ENCODE measurements around the gene XXYLT1. TPM values are rescaled to one million over a fixed set of nuclear protein-coding genes. Genes with fewer than 3 reads are reported as not detected.

XXYLT1 gene
- total and polyA plus RNA-seq, 2 of the 4 experiments (the other 2 are of a cell fraction): 14.7 to 18.1 TPM

DNA sequence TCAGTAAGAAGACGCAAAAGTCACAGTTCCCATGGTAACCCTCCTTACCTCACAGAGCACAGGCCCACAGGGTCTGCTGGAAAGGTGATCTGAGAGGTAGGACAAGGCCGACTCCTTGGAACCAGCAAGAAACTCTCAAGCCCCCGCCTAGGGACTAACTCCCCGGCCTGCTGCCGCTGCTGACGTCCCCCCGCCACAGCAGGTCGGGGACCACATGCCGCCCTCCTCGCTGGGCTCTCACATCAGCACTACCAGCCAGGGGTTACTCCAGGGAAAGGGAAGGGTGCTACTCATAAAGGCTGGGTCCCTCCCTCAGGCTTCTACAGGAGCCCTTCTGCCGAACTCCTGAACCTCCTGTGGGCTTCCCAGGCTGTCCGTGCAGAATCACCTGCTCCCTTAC lies 94.2 kb downstream of the XXYLT1 start:
- no peak overlapping the region for H3K56ac ChIP-seq (ENCODE audit: extremely low read depth, insufficient read depth, low read length)
- no peak overlapping the region for H3K23ac ChIP-seq (ENCODE audit: low read depth, low read length)
- peaks cover 6% of the 10 kb centered on the region; the same call in 1 of the 2 replicates for H3K36me3 ChIP-seq (ENCODE audit: control insufficient read depth, insufficient read depth, low read length)
- CTCF ChIA-PET: no interaction called here
- peaks cover 19 to 38% of the 10 kb centered on the region in 2 experiments; a peak in 3 of 4 replicates for H3K79me1 ChIP-seq (ENCODE audit: low read depth in 1 of 2, low read length in 2 of 2)
- peaks cover 9% of the 10 kb centered on the region for H3K4me1 ChIP-seq (ENCODE audit: control insufficient read depth, insufficient read depth, low read length)
- no peak overlapping the region for H2AFZ ChIP-seq (replicated peaks; ENCODE audit: low read length, poor library complexity)
- DNase-seq: no peak
- no peak overlapping the region for H3K9ac ChIP-seq (ENCODE audit: low read depth, low read length)
- TF ChIP-seq MXI1 (IDR thresholded peaks at IDR 0.05; ENCODE audit: borderline replicate concordance, low read depth, low read length): no peak
- TF ChIP-seq, protein P1, sequence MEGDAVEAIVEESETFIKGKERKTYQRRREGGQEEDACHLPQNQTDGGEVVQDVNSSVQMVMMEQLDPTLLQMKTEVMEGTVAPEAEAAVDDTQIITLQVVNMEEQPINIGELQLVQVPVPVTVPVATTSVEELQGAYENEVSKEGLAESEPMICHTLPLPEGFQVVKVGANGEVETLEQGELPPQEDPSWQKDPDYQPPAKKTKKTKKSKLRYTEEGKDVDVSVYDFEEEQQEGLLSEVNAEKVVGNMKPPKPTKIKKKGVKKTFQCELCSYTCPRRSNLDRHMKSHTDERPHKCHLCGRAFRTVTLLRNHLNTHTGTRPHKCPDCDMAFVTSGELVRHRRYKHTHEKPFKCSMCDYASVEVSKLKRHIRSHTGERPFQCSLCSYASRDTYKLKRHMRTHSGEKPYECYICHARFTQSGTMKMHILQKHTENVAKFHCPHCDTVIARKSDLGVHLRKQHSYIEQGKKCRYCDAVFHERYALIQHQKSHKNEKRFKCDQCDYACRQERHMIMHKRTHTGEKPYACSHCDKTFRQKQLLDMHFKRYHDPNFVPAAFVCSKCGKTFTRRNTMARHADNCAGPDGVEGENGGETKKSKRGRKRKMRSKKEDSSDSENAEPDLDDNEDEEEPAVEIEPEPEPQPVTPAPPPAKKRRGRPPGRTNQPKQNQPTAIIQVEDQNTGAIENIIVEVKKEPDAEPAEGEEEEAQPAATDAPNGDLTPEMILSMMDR (conservative IDR thresholded peaks at IDR 0.05; ENCODE audit: low read depth, low read length): no peak
- TF ChIP-seq MAZ (IDR thresholded peaks at IDR 0.05; ENCODE audit: borderline replicate concordance, low read depth, low read length): no peak
- no peak for TF ChIP-seq USF2 (IDR thresholded peaks at IDR 0.05; ENCODE audit: low read depth, low read length)
- no peak for TF ChIP-seq CEBPB (IDR thresholded peaks at IDR 0.05; ENCODE audit: low read depth, low read length)
- no peak for TF ChIP-seq NFE2L2 (IDR thresholded peaks at IDR 0.05; ENCODE audit: low read depth, low read length)
- TF ChIP-seq MAFK (IDR thresholded peaks at IDR 0.05; ENCODE audit: low read depth, low read length): no peak
- TF ChIP-seq SMC3 (IDR thresholded peaks at IDR 0.05; ENCODE audit: low read depth, low read length): no peak
- TF ChIP-seq CHD1 (IDR thresholded peaks at IDR 0.05; ENCODE audit: low read depth, low read length): no peak
- no peak for TF ChIP-seq FOS (IDR thresholded peaks at IDR 0.05; ENCODE audit: low read depth, low read length)
- ATAC-seq (ENCODE audit: low read depth): no peak
- no peak overlapping the region for H4K8ac ChIP-seq (ENCODE audit: low read depth in 2 of 2, low read length in 2 of 2)
- no peak overlapping the region for H2AK9ac ChIP-seq (replicated peaks; ENCODE audit: low read depth, low read length, poor library complexity)
- no peak overlapping the region for H3K4me3 ChIP-seq (ENCODE audit: insufficient read depth, low read depth, low read length)
- POLR2A ChIA-PET (ENCODE audit: unreplicated experiment): no interaction called here
- H3K4me2 ChIP-seq (ENCODE audit: low read depth, low read length): no peak overlapping the region
- no peak overlapping the region for H2AK5ac ChIP-seq (ENCODE audit: low read depth, low read length)
- in situ Hi-C loops (cut with MboI; ENCODE audit: low sequenced_read_pairs) (no loop called here), intact Hi-C loops (cut with micrococcal nuclease) (no loop called here), dilution Hi-C loops (cut with HindIII; ENCODE audit: low sequenced_read_pairs, unreplicated experiment) (no loop called here)
- H3K27me3 ChIP-seq (ENCODE audit: control insufficient read depth, insufficient read depth, low read length): no peaks in the 10 kb centered on the region
- H3K27ac ChIP-seq (ENCODE audit: insufficient read depth, low read length): no peak overlapping the region
- H4K5ac ChIP-seq (ENCODE audit: low read depth, low read length): no peak overlapping the region
- H3K9me1 ChIP-seq (ENCODE audit: insufficient read depth, low read length): peaks cover 10% of the 10 kb centered on the region
- no peak overlapping the region for H3K14ac ChIP-seq (replicated peaks; ENCODE audit: low read depth, low read length)
- H3K4ac ChIP-seq (ENCODE audit: low read depth, low read length): no peak overlapping the region
- no peak overlapping the region for H3K18ac ChIP-seq (ENCODE audit: low read depth, low read length)
- H2BK15ac ChIP-seq (ENCODE audit: low read depth, low read length): no peak overlapping the region
- no peak overlapping the region for H4K91ac ChIP-seq (ENCODE audit: insufficient read depth, low read depth, low read length)
- no peak overlapping the region for H2BK20ac ChIP-seq (ENCODE audit: low read depth, low read length)
- no TSS peak for BruUV-seq (replicated peaks)
- WGBS, 2 experiments (ENCODE audit: extremely low coverage in 2 of 2, insufficient read length in 1 of 2): no CpG with 5 or more reads among the region's 12 CpGs
- no peak overlapping the region for H2BK5ac ChIP-seq (ENCODE audit: low read depth, low read length, poor library complexity, severe bottlenecking)
- no peak overlapping the region for H2BK120ac ChIP-seq (ENCODE audit: low read depth, low read length)
- H3K9me3 ChIP-seq (ENCODE audit: control insufficient read depth, insufficient read depth, low read length): 0 out of 2 replicates have a peak, but pooled peaks cover 2% of the 10 kb centered on the region
- no peaks in the 10 kb centered on the region for H4K20me1 ChIP-seq (ENCODE audit: insufficient read depth, low read length)

All from IMR-90 (cell line).